SKM-1 (cell line): ENCODE results near the gene ACTBL2.

ENCODE experiments used
- DNase-seq: peaks from one replicate; lab custom pipeline; 2025; ENCODE audit not compliant: unreplicated experiment; lab: John Stamatoyannopoulos, UW

The ACTBL2 gene

GRCh38 chr5:57450991-57451876 is 31.4 kb downstream of the ACTBL2 start:
- no peak for DNase-seq

- DNase-seq, result no peak
Observed at GRCh38 chr5:57448751-57449150, 33.9 kb downstream of the ACTBL2 start.

- DNase-seq, result no peak
Observed at GRCh38 chr5:57448287-57448686, 34.3 kb downstream of the ACTBL2 start.

GRCh38 chr5:57447658-57448057 is 35.0 kb downstream of the ACTBL2 start:
- no peak for DNase-seq

- no peak for DNase-seq
Observed at GRCh38 chr5:57446966-57447365, 35.6 kb downstream of the ACTBL2 start.

GRCh38 chr5:57445705-57446037 is 36.9 kb downstream of the ACTBL2 start:
- DNase-seq, result no peak

- DNase-seq, result no peak
Observed at GRCh38 chr5:57445006-57445704, 37.5 kb downstream of the ACTBL2 start.

- DNase-seq, result no peak
Observed at GRCh38 chr5:57442080-57442839, 40.4 kb downstream of the ACTBL2 start.

- no peak for DNase-seq
Observed at GRCh38 chr5:57441557-57441956, 41.1 kb downstream of the ACTBL2 start.

GRCh38 chr5:57439601-57440000 is 43.0 kb downstream of the ACTBL2 start:
- DNase-seq, result no peak

GRCh38 chr5:57437976-57438805 is 44.4 kb downstream of the ACTBL2 start:
- no peak for DNase-seq

GRCh38 chr5:57436586-57436985 is 46.0 kb downstream of the ACTBL2 start:
- no peak for DNase-seq

- no peak for DNase-seq
Observed at GRCh38 chr5:57435701-57436134, 46.9 kb downstream of the ACTBL2 start.

- no peak for DNase-seq
Observed at GRCh38 chr5:57434683-57435082, 47.9 kb downstream of the ACTBL2 start.

- no peak for DNase-seq
Observed at GRCh38 chr5:57434227-57434640, 48.4 kb downstream of the ACTBL2 start.

GRCh38 chr5:57432876-57433275 is 49.7 kb downstream of the ACTBL2 start:
- no peak for DNase-seq

GRCh38 chr5:57431759-57432158 is 50.9 kb downstream of the ACTBL2 start:
- DNase-seq, result no peak
